Urinary bladder (tissue), 4 donors: ENCODE data around the gene MOSMO. TPM values are rescaled to one million over a fixed set of nuclear protein-coding genes. Genes with fewer than 3 reads are reported as not detected.
"Not testable (repeated sequence)": the region's sequence is repeated elsewhere in the genome, so short reads cannot be mapped to it uniquely, and the experiment has no call there.

Experiments
- DNase-seq: peaks from one replicate; pipeline ENCODE4 v3.0.0-alpha.2; 2015; ENCODE audit errors: extremely low spot score
- H3K27ac ChIP-seq: one replicate; pipeline ENCODE4 v1.5.1; 2013; ENCODE audit warnings: low read depth, mild to moderate bottlenecking, moderate library complexity
- H3K36me3 ChIP-seq: one replicate; pipeline ENCODE4 v1.6.1; 2013; ENCODE audit warnings: mild to moderate bottlenecking, moderate library complexity; ENCODE audit not compliant: insufficient read depth
- H3K4me1 ChIP-seq: one replicate; pipeline ENCODE4 v1.6.1; 2013; ENCODE audit warnings: mild to moderate bottlenecking, moderate library complexity; ENCODE audit not compliant: insufficient read depth
- H3K4me3 ChIP-seq: one replicate; pipeline ENCODE4 v1.5.1; 2013; ENCODE audit warnings: low read depth, low read length
- WGBS: extraction: QIAGEN DNeasy Blood & Tissue Kit; methylation state at CpG from one replicate; pipeline ENCODE4 v1.1.7; 2013; 5-methylcytosine and 5-hydroxymethylcytosine counted together
- polyA plus RNA-seq: library from polyadenylated mRNA; stranded (reverse); fragments of 200-250 nt; gene quantifications from one replicate; pipeline ENCODE4 v1.2.3, GENCODE V29; 2013
- total RNA-seq: library from RNA; depleted of rRNA; stranded (reverse); fragments of >200 nt; gene quantifications from one replicate; pipeline ENCODE4 v1.2.3, GENCODE V29; 2014
- donor health status: healthy with polysubstance abuse.
- donor health status: healthy.

MOSMO gene
- total and polyA plus RNA-seq, 2 donors, result 15.2 to 33.2 TPM

DNA sequence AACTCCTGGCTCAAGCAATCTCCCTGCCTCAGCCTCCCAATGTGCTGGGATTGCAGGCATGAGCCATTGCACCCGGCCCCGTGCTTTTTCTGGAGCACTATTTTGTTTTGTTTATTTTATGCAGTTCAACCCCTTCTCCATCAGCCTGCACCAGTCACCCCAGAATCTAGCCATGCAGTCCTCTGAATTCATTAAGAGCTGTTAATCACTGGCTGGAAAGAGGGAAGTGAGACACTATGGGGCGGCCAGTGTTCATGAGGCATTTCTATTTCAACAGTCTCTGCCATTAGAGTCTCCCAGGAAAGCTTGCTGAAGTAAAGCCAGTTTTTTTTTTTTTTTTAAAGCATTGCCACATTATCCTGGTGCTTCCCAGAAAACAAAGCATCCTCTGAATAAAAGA lies 86.1 kb downstream of the MOSMO start:
- WGBS, result 65% methylated on average over 3 of the region's 3 CpGs
- H3K27ac ChIP-seq, result no peak overlapping the region
- no peak for DNase-seq
- no peak overlapping the region for H3K4me3 ChIP-seq
- H3K4me1 ChIP-seq, result no peaks in the 10 kb centered on the region
- H3K36me3 ChIP-seq, result no peaks in the 10 kb centered on the region

GRCh38 chr16:22098405-22099255 lies 90.7 kb downstream of the MOSMO start:
- Histone ChIP-seq H3K4me1 (no peaks in the 10 kb centered on the region), H3K27ac (no peak overlapping the region), H3K4me3 (no peak overlapping the region), H3K36me3 (no peaks in the 10 kb centered on the region)
- WGBS, result 50% methylated on average over 8 of the region's 8 CpGs
- DNase-seq, result no peak

- no peak for DNase-seq
- Histone ChIP-seq H3K4me3 (no peak overlapping the region), H3K27ac (no peak overlapping the region), H3K4me1 (no peaks in the 10 kb centered on the region), H3K36me3 (no peaks in the 10 kb centered on the region)
- 77% methylated on average over 9 of the region's 9 CpGs for WGBS
Observed at GRCh38 chr16:22099256-22099975, 91.5 kb downstream of the MOSMO start.

GRCh38 chr16:22103441-22103840 lies 95.5 kb downstream of the MOSMO start:
- no peak for DNase-seq
- no peak overlapping the region for H3K27ac ChIP-seq
- no peak overlapping the region for H3K4me3 ChIP-seq
- no peaks in the 10 kb centered on the region for H3K36me3 ChIP-seq
- no peaks in the 10 kb centered on the region for H3K4me1 ChIP-seq
- 90% methylated on average over 1 of the region's 1 CpG for WGBS

DNA sequence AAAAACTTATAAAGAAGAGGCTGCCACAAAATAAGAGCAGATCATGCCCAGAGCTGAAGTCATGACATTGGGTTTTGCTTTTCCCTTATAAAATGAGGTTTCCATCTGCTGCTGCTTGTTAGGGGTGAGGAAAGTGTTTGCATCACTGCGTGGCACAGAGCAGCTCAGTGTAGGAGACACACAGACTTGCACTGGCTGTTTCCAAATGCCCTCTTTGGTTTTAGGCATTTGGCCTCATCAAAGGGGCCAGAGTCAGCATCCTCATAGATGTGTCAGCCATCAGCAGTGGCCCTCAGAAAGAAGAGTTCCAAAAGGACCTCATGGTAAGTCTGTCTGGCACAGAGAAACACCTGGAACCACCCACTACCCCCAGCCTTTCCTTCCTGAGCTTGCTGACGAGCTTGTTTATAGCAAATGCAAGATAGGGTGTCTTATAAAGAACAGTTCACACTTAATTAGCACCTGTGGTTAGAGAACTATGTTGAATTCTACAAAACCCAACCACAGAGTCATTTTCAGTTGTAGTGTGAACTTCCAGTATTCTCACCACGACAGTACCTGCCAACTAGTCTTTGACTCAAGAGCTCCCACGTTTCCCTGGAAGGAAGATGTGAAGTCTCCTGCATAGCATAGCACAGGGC lies 101.5 kb downstream of the MOSMO start:
- Histone ChIP-seq H3K4me3 (no peak overlapping the region), H3K4me1 (no peaks in the 10 kb centered on the region), H3K36me3 (no peaks in the 10 kb centered on the region), H3K27ac (no peak overlapping the region)
- no peak for DNase-seq
- 55% methylated on average over 4 of the region's 4 CpGs for WGBS

GRCh38 chr16:22111629-22112028 lies 103.7 kb downstream of the MOSMO start:
- not testable (repeated sequence) for H3K36me3 ChIP-seq, DNase-seq, H3K27ac ChIP-seq, H3K4me1 ChIP-seq, H3K4me3 ChIP-seq
- WGBS, result 76% methylated on average over 5 of the region's 5 CpGs

- Histone ChIP-seq H3K4me3 (no peak overlapping the region), H3K36me3 (no peaks in the 10 kb centered on the region), H3K27ac (no peak overlapping the region), H3K4me1 (no peaks in the 10 kb centered on the region)
- no peak for DNase-seq
- WGBS, result 71% methylated on average over 2 of the region's 2 CpGs
Observed at GRCh38 chr16:22116095-22116700, 108.3 kb downstream of the MOSMO start.

GRCh38 chr16:22117609-22118008 lies 109.7 kb downstream of the MOSMO start:
- Histone ChIP-seq H3K27ac (no peak overlapping the region), H3K4me3 (no peak overlapping the region), H3K36me3 (no peaks in the 10 kb centered on the region), H3K4me1 (no peaks in the 10 kb centered on the region)
- no peak for DNase-seq
- 81% methylated on average over 2 of the region's 2 CpGs for WGBS

DNA sequence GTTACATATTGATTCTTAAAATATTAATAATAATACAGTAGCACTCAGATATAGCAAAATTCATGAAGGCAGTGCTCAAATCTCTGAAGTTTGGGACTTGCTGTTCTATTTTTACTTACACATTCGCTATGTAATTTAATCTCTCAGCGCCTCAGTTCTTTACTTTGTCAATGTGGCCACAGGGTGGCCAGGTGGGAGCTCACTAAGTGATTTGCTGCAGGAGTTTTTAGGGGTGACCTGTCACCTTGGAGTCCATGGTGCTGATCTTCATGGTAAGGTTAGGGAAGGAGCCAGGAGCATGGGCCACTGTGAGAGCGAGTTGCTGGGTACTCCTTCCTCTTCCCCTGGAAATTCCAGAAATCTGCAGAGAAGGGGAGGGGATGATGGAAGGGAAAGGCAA lies 112.5 kb downstream of the MOSMO start:
- WGBS, result 81% methylated on average over 3 of the region's 3 CpGs
- H3K27ac ChIP-seq, result no peak overlapping the region

GRCh38 chr16:22122239-22122638 lies 114.3 kb downstream of the MOSMO start:
- Histone ChIP-seq H3K4me1 (no peaks in the 10 kb centered on the region), H3K4me3 (no peak overlapping the region), H3K36me3 (no peaks in the 10 kb centered on the region), H3K27ac (no peak overlapping the region)
- no peak for DNase-seq

More for the DNA sequence above, 112.5 kb downstream of the MOSMO start:
- DNase-seq, result no peak
- H3K4me3 ChIP-seq, result no peak overlapping the region
- H3K36me3 ChIP-seq, result no peaks in the 10 kb centered on the region
- H3K4me1 ChIP-seq, result no peaks in the 10 kb centered on the region

DNA sequence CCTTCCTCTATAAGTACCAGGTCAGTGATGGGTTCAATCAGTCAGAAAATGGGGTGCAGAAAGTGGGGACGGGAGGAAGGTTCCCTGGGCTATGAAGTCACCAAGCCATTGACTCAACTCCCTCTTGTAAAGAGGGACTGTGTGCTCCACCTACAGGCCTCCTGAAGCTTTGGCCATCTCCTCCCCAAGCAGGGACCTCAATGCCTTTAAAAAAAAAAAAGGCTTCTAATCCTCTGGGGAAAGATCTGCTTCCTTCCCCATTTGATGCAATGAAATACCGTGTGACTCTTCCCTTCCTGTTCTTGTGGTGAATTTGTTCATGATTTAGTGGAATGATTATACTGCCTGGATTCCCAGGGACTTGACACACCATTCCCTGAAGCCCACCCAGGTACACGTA lies 115.2 kb downstream of the MOSMO start:
- H3K27ac ChIP-seq, result no peak overlapping the region
- no peaks in the 10 kb centered on the region for H3K36me3 ChIP-seq
- H3K4me1 ChIP-seq, result no peaks in the 10 kb centered on the region
- WGBS, result 52% methylated on average over 3 of the region's 3 CpGs
- H3K4me3 ChIP-seq, result no peak overlapping the region
- DNase-seq, result no peak

GRCh38 chr16:22123759-22124490 lies 116.0 kb downstream of the MOSMO start:
- Histone ChIP-seq H3K27ac (no peak overlapping the region), H3K36me3 (no peaks in the 10 kb centered on the region), H3K4me1 (no peaks in the 10 kb centered on the region), H3K4me3 (no peak overlapping the region)
- 95% methylated on average over 7 of the region's 7 CpGs for WGBS
- no peak for DNase-seq
